NCI-H2029 (cell line): ENCODE measurements around the gene RHOV.
A peak's percentile ranks its signal among the peaks of the same experiment; 100 is the strongest.

Source experiments
- DNase-seq: peaks from one replicate; lab custom pipeline; 2025; lab: John Stamatoyannopoulos, UW

RHOV gene, protein sequence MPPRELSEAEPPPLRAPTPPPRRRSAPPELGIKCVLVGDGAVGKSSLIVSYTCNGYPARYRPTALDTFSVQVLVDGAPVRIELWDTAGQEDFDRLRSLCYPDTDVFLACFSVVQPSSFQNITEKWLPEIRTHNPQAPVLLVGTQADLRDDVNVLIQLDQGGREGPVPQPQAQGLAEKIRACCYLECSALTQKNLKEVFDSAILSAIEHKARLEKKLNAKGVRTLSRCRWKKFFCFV

DNA sequence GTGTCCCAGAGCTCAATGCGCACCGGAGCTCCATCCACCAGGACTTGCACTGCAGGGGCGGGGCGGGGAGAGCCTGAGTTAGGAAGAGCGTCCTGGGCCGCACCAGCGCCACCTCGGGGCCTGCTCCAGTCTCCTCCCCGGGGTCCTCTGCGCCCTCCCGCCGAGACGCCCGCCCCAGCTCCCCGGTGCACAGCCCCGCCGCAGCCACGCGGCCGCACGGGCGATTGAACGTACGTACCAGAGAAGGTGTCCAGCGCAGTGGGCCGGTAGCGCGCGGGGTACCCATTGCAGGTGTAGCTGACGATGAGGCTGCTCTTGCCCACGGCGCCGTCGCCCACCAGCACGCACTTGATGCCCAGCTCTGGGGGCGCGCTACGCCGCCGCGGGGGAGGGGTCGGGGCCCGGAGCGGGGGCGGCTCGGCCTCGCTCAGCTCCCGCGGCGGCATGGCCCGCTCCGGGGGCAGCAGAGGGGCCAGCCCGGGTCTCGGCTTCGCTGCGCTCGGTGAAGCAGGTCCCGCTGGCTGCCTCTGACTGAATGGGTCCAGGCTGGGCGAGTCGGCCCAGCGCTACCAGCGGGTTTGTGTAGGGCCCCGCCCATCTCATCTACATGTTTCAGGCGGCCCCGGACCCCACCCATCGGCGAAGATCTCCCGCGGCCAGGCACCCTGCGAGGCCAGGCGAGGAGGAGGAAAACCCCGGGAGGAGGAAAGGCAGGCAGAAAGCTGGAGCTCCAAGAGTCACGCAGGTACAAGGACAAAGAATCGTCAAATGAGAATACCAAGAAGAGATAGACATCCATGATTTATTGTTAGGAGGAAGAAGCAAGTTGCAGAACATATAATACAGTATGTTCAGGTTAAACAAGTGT is at the start of gene RHOV:
TSS of gene RHOV (minus strand) at position 541 of the 868 bp plus-strand sequence. CDS start at position 446, 95 bp downstream.
- DNase-seq, result peak; percentile 25

DNA sequence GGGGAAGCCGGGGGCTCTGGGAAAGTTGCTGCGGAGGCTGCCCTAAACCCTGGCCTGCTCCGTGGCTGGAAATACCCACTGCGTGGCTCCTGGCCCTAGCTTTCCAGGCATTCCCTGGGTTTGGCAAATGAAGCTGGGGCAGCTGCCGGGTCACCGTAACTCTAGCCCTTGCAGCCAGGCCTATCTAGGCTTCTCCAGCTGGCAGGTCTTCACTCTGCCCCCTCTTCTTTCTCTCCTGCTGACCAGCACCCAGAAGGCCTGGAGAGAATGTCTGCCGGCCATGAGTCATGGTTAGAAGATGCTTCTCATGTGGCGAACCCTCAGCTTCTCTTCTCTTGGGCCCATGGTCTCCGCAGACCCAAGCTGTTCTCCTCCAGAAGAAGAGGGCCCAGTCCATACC is 49.5 kb upstream of the RHOV start:
- no peak for DNase-seq

DNA sequence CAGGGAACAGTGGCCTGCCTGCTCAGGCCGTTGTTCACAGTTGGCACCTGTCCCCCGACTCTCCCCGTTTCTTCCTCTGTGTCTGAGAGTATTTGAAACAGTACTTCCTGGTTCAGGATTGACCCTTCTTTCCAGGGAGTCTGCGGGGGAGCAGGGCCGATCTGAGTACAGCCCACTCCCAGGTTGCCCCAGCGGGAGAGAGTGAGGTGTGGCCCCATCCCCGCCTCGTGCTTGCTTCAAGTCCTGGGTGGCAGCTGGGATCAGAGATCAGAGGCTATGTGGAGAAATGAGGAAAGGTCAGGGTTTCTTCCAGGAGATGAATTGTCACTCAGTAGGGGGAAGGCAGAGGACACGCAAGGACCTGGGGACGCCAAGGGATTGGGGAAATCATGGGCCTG is 48.6 kb upstream of the RHOV start:
- no peak for DNase-seq

GRCh38 chr15:40921949-40922607 is 48.0 kb upstream of the RHOV start:
- no peak for DNase-seq

DNA sequence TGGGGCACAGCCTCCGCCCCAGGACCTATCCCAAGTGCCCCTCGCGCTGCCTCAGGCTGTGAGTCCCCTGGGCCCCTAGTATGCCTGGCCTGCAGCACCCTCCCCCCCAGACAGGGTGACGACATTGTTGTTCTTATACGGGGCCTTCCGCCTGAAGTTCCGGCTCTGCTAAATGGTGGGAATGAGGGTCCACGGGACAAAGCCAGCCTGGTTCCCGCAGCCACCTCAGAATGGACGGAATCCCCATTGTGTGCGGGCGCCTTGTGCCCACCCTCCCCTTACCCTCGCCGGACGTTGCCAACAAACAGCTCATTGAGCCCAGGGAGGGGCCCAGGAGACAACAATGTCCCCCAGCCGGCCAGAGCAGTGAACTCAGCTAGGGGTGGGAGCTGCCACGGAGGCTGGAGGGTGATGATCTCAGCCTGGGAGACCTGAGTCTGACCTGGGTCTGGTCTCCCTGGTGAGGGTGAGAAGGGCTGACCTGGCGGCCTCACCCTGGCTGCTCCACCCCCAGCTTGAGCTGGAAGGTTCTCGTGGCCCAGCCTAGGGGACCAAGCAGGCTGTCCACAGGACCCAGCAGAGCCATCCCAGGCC is 44.9 kb upstream of the RHOV start:
- no peak for DNase-seq

GRCh38 chr15:40918146-40918798 is 44.2 kb upstream of the RHOV start:
- DNase-seq, result peak; percentile 54

DNA sequence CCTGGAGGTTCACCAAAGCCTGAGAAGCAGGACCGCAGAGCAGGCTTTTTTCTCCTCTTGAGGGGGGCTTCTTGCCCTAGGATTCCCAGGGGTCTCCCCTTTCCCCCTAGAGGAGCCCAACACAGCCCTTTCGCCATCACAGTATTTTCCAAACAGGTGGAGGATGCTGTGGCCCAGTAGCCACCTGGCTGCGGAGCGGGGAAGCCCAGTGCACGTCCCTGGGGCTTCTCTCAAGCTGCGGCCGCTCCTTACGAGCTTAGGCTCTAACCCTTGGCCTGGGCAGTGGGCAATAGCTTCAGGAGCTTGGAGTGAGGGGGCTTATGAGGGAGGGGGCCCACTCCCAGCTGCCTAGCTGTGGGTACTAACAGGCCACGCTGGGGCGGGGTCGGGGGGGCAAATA is 43.6 kb upstream of the RHOV start:
- DNase-seq, result no peak

DNA sequence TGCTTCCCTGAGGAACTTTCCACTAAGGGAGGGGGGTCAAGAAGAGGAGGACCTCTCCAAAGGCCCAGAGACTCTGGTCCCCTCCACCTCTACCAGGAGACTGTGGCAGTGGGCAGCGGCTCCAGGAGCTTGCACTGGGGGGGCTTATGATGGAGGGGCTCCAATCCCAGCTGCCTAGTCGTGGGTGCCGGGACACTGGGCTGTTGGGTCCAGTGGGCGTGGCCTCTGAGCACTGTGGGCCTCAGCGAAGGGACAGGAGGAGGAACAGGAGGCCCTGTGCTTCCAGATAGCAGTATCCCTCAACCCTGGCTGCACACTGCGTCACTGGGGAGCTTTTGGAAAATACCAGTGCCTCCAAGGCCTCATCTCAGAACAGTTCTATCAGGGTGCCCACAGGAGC is 41.6 kb upstream of the RHOV start:
- DNase-seq, result no peak

DNA sequence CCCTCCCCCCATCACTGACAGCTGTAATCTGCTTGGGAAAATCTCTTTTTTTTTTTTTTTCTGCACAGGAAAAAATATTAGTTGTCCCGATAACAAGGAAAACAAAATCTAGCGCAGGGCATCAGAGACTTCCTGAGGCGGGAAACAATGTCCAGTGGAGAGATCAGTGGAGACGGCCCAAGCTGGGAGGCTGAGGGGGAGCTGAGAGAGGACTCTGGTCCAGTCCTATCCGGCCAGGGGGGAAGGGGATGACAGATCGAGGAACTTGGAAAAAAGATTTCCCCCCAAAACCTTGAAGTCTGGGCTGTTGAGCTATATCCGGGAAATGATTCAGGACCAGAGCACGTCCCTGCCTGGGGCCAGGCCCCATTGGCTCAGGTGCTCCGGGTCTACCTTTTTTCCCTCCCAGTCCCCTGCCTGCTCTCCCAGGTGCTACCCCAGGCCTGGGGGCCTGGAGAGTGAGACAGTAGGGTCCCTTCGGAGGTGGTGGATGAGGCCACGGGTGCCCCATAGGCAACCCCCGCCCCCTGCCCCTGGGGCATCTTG is 41.2 kb upstream of the RHOV start:
- DNase-seq, result no peak

GRCh38 chr15:40914486-40914885 is 40.5 kb upstream of the RHOV start:
- no peak for DNase-seq

- no peak for DNase-seq
Measured at GRCh38 chr15:40914013-40914412, 40.0 kb upstream of the RHOV start.

DNA sequence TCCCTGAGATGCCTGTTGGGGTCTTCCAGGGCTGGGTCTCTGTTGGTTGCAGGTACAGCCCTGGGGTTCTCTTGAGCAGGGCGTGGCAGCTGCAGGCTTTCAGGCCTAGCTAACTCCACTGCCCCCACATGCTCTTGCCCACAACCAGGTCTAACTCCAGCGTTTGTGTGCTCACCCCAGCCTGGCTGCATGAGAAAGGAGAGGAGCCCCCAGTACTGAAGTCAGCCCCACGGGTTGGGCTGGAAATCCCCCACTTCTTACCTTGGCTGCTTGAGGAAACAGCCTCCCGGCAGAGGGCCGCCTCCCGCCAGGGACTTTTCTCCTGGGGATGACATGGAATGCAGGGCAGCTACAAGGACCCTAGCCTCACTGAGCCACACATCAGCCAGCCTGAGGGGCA is 38.4 kb upstream of the RHOV start:
- no peak for DNase-seq

GRCh38 chr15:40911693-40912092 is 37.7 kb upstream of the RHOV start:
- DNase-seq, result no peak

- DNase-seq, result peak; percentile 19
Measured at GRCh38 chr15:40911141-40911540, 37.1 kb upstream of the RHOV start.

DNA sequence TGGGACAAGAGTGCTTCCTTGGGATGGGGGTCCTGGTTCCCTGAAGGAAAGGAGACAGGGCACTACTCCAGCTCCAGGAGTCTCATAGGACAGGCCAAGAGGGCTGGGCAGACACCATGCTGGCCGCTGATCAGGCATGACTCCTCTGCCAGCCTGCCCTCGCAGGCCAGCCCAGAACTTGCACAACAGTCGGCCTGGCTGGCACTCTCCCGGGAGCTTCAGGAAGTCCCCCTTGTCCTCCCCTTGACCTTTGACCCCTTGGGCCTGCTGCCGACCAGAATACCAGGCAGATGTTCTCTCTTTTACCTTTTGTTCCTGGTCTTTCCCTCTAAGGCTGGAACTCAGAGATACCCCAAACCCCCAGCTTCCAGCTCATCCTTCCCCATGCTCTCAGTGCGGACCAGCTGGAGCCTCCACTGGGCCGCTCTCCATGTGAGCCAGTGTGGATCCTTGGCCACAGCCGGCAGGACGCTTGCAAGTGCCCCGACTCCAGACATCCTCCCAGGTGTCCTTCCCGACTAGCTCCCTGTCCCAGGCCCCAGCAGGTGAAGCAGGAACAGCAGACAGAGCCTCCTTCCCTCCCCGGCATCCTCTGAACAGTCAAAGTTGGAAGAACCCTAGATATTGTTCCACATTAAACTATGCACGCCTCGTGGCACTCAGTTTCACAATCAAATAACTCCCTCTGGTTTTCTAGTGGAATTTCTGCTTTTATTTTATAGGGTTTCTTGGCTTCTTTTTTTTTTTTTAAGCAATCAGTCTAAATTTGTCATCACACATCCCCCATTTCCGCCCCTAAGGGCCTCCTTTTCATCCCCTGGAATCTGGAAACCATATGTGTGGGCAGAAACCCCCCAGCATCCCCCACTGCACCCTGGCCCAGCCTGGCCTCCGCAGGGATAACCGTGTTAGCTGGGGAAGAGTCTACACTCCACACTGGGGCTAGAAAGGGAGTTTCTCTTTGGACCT is 35.9 kb upstream of the RHOV start:
- DNase-seq, result no peak

- no peak for DNase-seq
Measured at GRCh38 chr15:40908095-40908494, 34.1 kb upstream of the RHOV start.

GRCh38 chr15:40906991-40907802 is 33.2 kb upstream of the RHOV start:
- peak; percentile 62 for DNase-seq

DNA sequence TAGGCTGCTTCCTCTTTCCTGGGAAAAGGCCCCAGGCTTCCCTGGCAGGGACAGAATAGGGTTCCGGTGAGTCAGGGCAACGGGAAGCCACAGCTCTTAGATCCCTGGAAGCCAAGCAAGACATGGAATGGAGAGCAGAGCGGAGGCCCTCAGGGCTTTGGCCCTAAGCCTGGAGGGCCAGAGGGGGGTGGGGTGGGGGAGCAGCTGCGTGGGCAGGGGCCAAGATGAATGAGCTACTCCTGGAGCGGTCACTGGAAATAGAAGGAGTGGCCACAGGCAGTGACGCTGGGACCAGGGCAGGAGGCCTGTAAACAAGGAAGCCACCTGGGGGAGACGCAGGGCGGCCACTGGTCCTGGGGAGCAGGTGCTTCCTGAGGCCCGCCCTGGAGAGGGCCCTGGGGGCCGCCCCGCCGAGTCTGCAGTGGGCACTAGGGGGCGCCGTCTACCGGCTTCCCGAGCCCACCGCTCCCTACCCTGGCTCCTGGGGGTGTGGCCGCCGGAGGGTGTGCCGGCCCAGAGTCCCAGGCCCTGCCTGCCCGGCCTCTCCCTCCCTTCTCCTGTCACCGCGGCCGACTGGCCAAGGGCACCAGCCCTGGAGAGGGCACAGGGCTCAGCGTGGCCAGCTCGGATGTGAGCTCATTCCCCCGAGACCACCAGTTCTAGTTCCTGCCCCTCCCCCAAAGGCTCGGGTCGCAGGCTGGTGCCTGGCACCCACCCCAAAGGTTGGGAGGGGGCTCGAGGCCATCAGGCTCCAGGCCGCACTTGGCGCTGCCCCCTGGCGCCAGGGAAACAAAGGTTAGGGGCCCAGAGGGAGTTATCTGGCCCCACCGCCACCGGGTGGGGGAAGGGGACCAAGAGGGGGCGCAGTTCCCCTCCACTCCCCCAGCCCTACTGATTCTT is 32.3 kb upstream of the RHOV start:
- peak; percentile 82 for DNase-seq
